Keratinocyte (primary cell): ENCODE results near the gene SLC34A3. TPM values are rescaled to one million over a fixed set of nuclear protein-coding genes. Genes with fewer than 3 reads are reported as not detected.

Experiments used
- DNase-seq: peaks from one replicate; pipeline ENCODE4 v3.0.0-alpha.2; 2011; ENCODE audit warnings: low read depth, missing footprints, low spot score
- FAIRE-seq: peaks from 2 replicates; lab custom pipeline; 2011; peaks lifted over from hg19 to GRCh38; lab: Jason Lieb, UNC
- H2AFZ ChIP-seq: 2 replicates; pipeline ENCODE4 v1.6.0; 2012; ENCODE audit warnings: low read length, control low read depth, inconsistent platforms; ENCODE audit not compliant: control insufficient read depth
- H3K27ac ChIP-seq: 2 replicates; pipeline ENCODE4 v1.5.1; 2011; ENCODE audit warnings: low read length; ENCODE audit not compliant: control insufficient read depth, insufficient read depth
- H3K27me3 ChIP-seq: 3 replicates; pipeline ENCODE4 v1.6.0; 2011; ENCODE audit warnings: low read length; ENCODE audit not compliant: control insufficient read depth, insufficient read depth; ENCODE audit errors: extremely low read depth
- H3K36me3 ChIP-seq, 2 experiments: 2 replicates in 1 of 2; 3 replicates in 1 of 2; pipeline ENCODE4 v1.5.1; 2011; ENCODE audit warnings: low read length in 2 of 2, mild to moderate bottlenecking in 1 of 2; ENCODE audit not compliant: control insufficient read depth in 2 of 2, insufficient read depth in 2 of 2; ENCODE audit errors: extremely low read depth in 1 of 2
- H3K4me1 ChIP-seq: 3 replicates; pipeline ENCODE4 v1.5.1; 2011; ENCODE audit warnings: low read length; ENCODE audit not compliant: control insufficient read depth, insufficient read depth; ENCODE audit errors: extremely low read depth
- H3K4me2 ChIP-seq: 3 replicates; pipeline ENCODE4 v1.6.0; 2011; ENCODE audit warnings: low read depth, low read length; ENCODE audit not compliant: control insufficient read depth, insufficient read depth; ENCODE audit errors: extremely low read depth
- H3K4me3 ChIP-seq, 3 experiments: fragments of 200-600 bp in 1 of 3; sonication (generic) in 1 of 3; 2 replicates in 2 of 3; 3 replicates in 1 of 3; pipeline ENCODE4 v1.5.1; 2011 to 2016; ENCODE audit warnings: low read length in 3 of 3, mild to moderate bottlenecking in 3 of 3, control low read depth in 2 of 3, inconsistent platforms in 1 of 3, low read depth in 1 of 3, mixed read lengths in 1 of 3, mixed run types in 1 of 3, moderate library complexity in 1 of 3; ENCODE audit not compliant: control insufficient read depth in 2 of 3, insufficient read depth in 2 of 3; ENCODE audit errors: extremely low read depth in 1 of 3
- H3K79me2 ChIP-seq: 2 replicates; pipeline ENCODE4 v1.6.0; 2012; ENCODE audit warnings: low read length; ENCODE audit not compliant: control insufficient read depth, insufficient read depth
- H3K9ac ChIP-seq: 3 replicates; pipeline ENCODE4 v1.6.0; 2011; ENCODE audit warnings: low read length; ENCODE audit not compliant: control insufficient read depth, insufficient read depth; ENCODE audit errors: extremely low read depth
- H3K9me1 ChIP-seq: 3 replicates; pipeline ENCODE4 v1.6.0; 2011; ENCODE audit warnings: low read length; ENCODE audit not compliant: control insufficient read depth, insufficient read depth; ENCODE audit errors: extremely low read depth
- H3K9me3 ChIP-seq: 2 replicates; pipeline ENCODE4 v1.5.1; 2012; ENCODE audit warnings: low read depth, low read length; ENCODE audit not compliant: control insufficient read depth
- H4K20me1 ChIP-seq: 3 replicates; pipeline ENCODE4 v1.6.0; 2011; ENCODE audit warnings: low read length; ENCODE audit not compliant: control insufficient read depth, insufficient read depth; ENCODE audit errors: extremely low read depth
- EZH2 ChIP-seq: IDR thresholded peaks from one replicate; pipeline ENCODE4 v1.6.1; 2012; ENCODE audit warnings: inconsistent platforms, mild to moderate bottlenecking, low read length, moderate library complexity
- dilution Hi-C: fragments of 300-500 bp; cut with MboI; formaldehyde crosslinking; loops from one replicate; pipeline ENCODE4 v1.7.0; 2020; ENCODE audit warnings: low sequenced_read_pairs; ENCODE audit not compliant: extremely low pct_ligation_motif_present
- polyA minus RNA-seq, 3 experiments: library from RNA; depleted of rRNA, polyadenylated mRNA; stranded (reverse); fragments of >200 nt; gene quantifications; 1 replicate in 1 of 3; 2 replicates in 1 of 3; 3 replicates in 1 of 3; pipeline ENCODE4 v1.2.3, GENCODE V29; 2011
- polyA plus RNA-seq, 5 experiments: library from polyadenylated mRNA; depleted of rRNA in 3 of 5; stranded (reverse) in 3 of 5; stranded (forward) in 1 of 5; unstranded in 1 of 5; fragments of >200 nt; gene quantifications; 1 replicate in 1 of 5; 2 replicates in 3 of 5; 3 replicates in 1 of 5; pipeline versions ENCODE4 v1.2.1 to v1.2.3, GENCODE V29; 2011 to 2012; ENCODE audit warnings: missing spikeins in 2 of 5, low read depth in 1 of 5, low replicate concordance in 1 of 5
- TF ChIP-seq, protein P1 (sequence below), 3 experiments: IDR thresholded peaks in 1 of 3; conservative IDR thresholded peaks in 1 of 3; optimal IDR thresholded peaks in 1 of 3; 2 replicates in 2 of 3; 3 replicates in 1 of 3; pipeline versions ENCODE3 to v1.5.1; 2011; ENCODE audit warnings: low read length in 3 of 3, mild to moderate bottlenecking in 3 of 3, moderate library complexity in 2 of 3, control low read depth in 1 of 3, inconsistent platforms in 1 of 3; ENCODE audit not compliant: insufficient read depth in 2 of 3; ENCODE audit errors: extremely low read depth in 1 of 3

Gene SLC34A3
- 0.03 TPM in 1 of 3 replicates, not detected in the others for polyA plus RNA-seq
- not detected for polyA plus RNA-seq (2011; ENCODE audit: low read depth)
- polyA plus RNA-seq (2011; cell fraction: cytosol; rRNA removed) = not detected in 2 replicates
- 0.05 TPM in 1 of 2 replicates, not detected in the other for polyA plus RNA-seq (2011; cell fraction: nucleus; rRNA removed)
- 0.21 TPM in 1 of 2 replicates, not detected in the other for polyA plus RNA-seq (2012; ENCODE audit: low replicate concordance)
- not detected in 3 replicates for polyA minus RNA-seq
- polyA minus RNA-seq (2011; cell fraction: cytosol; rRNA and poly(A)+ RNA removed) = not detected
- not detected in 2 replicates for polyA minus RNA-seq (2011; cell fraction: nucleus; rRNA and poly(A)+ RNA removed)

DNA sequence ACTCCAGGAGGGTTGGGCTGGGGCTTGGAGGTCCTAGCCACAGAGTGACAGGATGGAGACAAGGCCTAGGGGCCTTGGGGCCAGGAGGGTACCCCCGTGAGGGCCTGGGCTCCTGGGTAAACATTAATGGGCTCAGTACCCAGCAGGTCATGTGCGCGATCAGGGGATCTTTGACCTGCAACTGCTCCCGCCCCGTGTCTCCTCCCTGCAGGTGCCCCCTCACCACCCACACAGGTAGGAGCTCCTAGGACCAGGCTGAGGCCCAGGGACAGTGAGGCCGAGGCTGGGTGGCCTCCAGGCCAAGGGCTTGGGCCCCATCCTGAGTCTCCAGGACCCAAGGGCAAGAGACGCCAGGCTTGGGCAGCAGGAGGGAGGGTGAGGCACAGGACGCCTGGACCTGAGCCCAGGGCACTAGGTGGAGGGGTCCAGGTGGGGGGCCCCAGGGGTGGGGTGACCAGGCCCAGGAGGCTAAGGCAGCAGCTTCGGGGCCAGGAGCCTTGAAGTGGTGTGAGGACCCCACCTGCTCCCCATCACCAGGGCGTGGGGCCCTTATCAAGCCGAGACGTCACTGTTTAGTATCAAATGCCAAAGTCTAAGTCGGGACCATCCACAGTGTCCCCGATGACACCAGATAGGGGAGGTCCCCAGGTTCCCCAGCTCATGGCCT lies at the start of gene SLC34A3:
Gene SLC34A3 (plus strand): TSS at position 197 of the 667 bp plus-strand sequence. CDS start 802 bp downstream, outside the sequence.
- no peaks in the 10 kb centered on the region for H3K79me2 ChIP-seq
- H3K4me1 ChIP-seq = peaks cover 18% of the 10 kb centered on the region
- no peak within 1 kb of the TSS for H3K4me2 ChIP-seq
- no peak within 1 kb of the TSS for H2AFZ ChIP-seq
- no peaks in the 10 kb centered on the region for H3K9me1 ChIP-seq
- peaks cover 15% of the 10 kb centered on the region for H3K27me3 ChIP-seq
- H3K4me3 ChIP-seq = no peak within 1 kb of the TSS
- no peaks in the 10 kb centered on the region for H4K20me1 ChIP-seq
- TF ChIP-seq, protein P1, sequence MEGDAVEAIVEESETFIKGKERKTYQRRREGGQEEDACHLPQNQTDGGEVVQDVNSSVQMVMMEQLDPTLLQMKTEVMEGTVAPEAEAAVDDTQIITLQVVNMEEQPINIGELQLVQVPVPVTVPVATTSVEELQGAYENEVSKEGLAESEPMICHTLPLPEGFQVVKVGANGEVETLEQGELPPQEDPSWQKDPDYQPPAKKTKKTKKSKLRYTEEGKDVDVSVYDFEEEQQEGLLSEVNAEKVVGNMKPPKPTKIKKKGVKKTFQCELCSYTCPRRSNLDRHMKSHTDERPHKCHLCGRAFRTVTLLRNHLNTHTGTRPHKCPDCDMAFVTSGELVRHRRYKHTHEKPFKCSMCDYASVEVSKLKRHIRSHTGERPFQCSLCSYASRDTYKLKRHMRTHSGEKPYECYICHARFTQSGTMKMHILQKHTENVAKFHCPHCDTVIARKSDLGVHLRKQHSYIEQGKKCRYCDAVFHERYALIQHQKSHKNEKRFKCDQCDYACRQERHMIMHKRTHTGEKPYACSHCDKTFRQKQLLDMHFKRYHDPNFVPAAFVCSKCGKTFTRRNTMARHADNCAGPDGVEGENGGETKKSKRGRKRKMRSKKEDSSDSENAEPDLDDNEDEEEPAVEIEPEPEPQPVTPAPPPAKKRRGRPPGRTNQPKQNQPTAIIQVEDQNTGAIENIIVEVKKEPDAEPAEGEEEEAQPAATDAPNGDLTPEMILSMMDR (optimal IDR thresholded peaks at IDR 0.05 in 1 of 3, IDR thresholded peaks at IDR 0.05 in 1 of 3, conservative IDR thresholded peaks at IDR 0.05 in 1 of 3; ENCODE audit: extremely low read depth in 1 of 3, insufficient read depth in 2 of 3, low read length in 3 of 3) = no peak
- no peak for TF ChIP-seq EZH2
- dilution Hi-C loops = no loop called here
- H3K9me3 ChIP-seq = no peaks in the 10 kb centered on the region
- no peak for DNase-seq
- no peak within 1 kb of the TSS for H3K27ac ChIP-seq
- H3K9ac ChIP-seq = no peak within 1 kb of the TSS
- no peak for FAIRE-seq
- H3K36me3 ChIP-seq = no peaks in the 10 kb centered on the region

DNA sequence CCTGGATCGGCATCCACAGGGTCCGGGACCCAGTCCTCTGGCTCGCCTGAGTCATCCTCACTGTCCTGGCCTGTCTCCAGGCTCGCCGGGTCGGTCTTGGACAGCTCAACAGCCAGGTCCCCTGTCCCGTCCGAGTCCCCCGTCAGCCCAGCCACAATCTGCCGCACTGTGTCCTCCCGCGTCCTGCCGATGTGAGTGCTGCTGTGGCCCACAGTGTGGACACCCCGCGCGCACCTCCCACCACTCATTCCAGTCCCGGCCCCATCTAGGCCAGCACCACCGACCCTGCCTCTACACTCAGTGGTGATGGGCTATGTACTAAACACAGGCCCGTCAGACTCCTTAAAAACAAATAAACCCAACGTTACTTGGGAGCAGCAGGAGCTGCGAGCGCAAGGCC lies 49.0 kb upstream of the SLC34A3 start:
- Histone ChIP-seq H3K9ac (no peak overlapping the region), H3K27ac (no peak overlapping the region), H3K4me2 (no peak overlapping the region), H3K4me3 (no peak overlapping the region), H3K4me1 (peaks cover under 1% of the 10 kb centered on the region), H3K36me3 (peaks cover 18 to 21% of the 10 kb centered on the region in 2 experiments), H3K9me3 (no peaks in the 10 kb centered on the region), H3K79me2 (peaks cover 13% of the 10 kb centered on the region), H4K20me1 (peaks cover 1% of the 10 kb centered on the region), H2AFZ (no peak overlapping the region), H3K9me1 (no peaks in the 10 kb centered on the region), H3K27me3 (no peaks in the 10 kb centered on the region)
- no peak for TF ChIP-seq EZH2
- TF ChIP-seq, protein P1 (optimal IDR thresholded peaks at IDR 0.05 in 1 of 3, IDR thresholded peaks at IDR 0.05 in 1 of 3, conservative IDR thresholded peaks at IDR 0.05 in 1 of 3; ENCODE audit: extremely low read depth in 1 of 3, insufficient read depth in 2 of 3, low read length in 3 of 3) = no peak
- dilution Hi-C loops = no loop called here
- DNase-seq (no peak), FAIRE-seq (no peak)
